A673 (cell line): ENCODE data around the gene SPATA33. TPM values are rescaled to one million over a fixed set of nuclear protein-coding genes. Genes with fewer than 3 reads are reported as not detected.

ENCODE experiments used
- BruUV-seq: library from RNA; stranded (reverse); fragments of 400-500 nt; replicated peaks from 2 replicates; lab custom pipeline; 2021; lab: Mats Ljungman, UMichigan
- CTCF ChIA-PET: fragments of 300-600 bp; sonication (Branson Sonifier 250); formaldehyde crosslinking; loops from one replicate; lab custom pipeline; 2022; ENCODE audit warnings: antibody characterized with exemption; lab: Charles Lee
- POLR2A ChIA-PET: fragments of 300-600 bp; sonication (Branson Sonifier 250); formaldehyde crosslinking; loops from one replicate; lab custom pipeline; 2022; ENCODE audit warnings: antibody characterized with exemption; ENCODE audit not compliant: low non-redundant PET; lab: Charles Lee
- DNase-seq: peaks from one replicate; pipeline ENCODE4 v3.0.0-alpha.2; 2015; ENCODE audit warnings: low spot score
- H3K27ac ChIP-seq: fragments of 200-600 bp; sonication (generic); 2 replicates; pipeline ENCODE4 v1.5.1; 2016; ENCODE audit warnings: mixed run types, low read depth, mild to moderate bottlenecking, mixed read lengths, antibody characterized with exemption, low read length; ENCODE audit not compliant: poor library complexity, severe bottlenecking
- H3K27me3 ChIP-seq: fragments of 200-600 bp; sonication (generic); replicated peaks from 2 replicates; pipeline ENCODE4 v1.6.1; 2017; ENCODE audit warnings: mixed run types, low read depth, mild to moderate bottlenecking, mixed read lengths, antibody characterized with exemption, low read length; ENCODE audit not compliant: insufficient read depth, poor library complexity
- H3K36me3 ChIP-seq: fragments of 200-600 bp; sonication (generic); 2 replicates; pipeline ENCODE4 v1.6.1; 2016; ENCODE audit warnings: mixed run types, mild to moderate bottlenecking, mixed read lengths, antibody characterized with exemption, low read length; ENCODE audit not compliant: insufficient read depth, poor library complexity, severe bottlenecking
- H3K4me1 ChIP-seq: fragments of 200-600 bp; sonication (generic); 2 replicates; pipeline ENCODE4 v1.6.1; 2017; ENCODE audit warnings: mixed run types, mild to moderate bottlenecking, mixed read lengths, antibody characterized with exemption, low read length; ENCODE audit not compliant: insufficient read depth, poor library complexity, severe bottlenecking
- H3K4me3 ChIP-seq: fragments of 200-600 bp; sonication (generic); 2 replicates; pipeline ENCODE4 v1.5.1; 2016; ENCODE audit warnings: low read depth, mixed run types, mild to moderate bottlenecking, mixed read lengths, low read length; ENCODE audit not compliant: poor library complexity, severe bottlenecking
- H3K9me3 ChIP-seq: fragments of 200-600 bp; sonication (generic); 2 replicates; pipeline ENCODE4 v1.6.1; 2016; ENCODE audit warnings: mixed run types, low read depth, mild to moderate bottlenecking, mixed read lengths, antibody characterized with exemption, low read length; ENCODE audit not compliant: poor library complexity, severe bottlenecking
- EZH2 ChIP-seq: fragments of 200-600 bp; sonication (generic); IDR thresholded peaks from 2 replicates; pipeline ENCODE4 v1.6.1; 2017; ENCODE audit warnings: borderline replicate concordance, low read depth, mild to moderate bottlenecking, mixed read lengths, antibody characterized with exemption, low read length; ENCODE audit not compliant: poor library complexity, severe bottlenecking
- intact Hi-C: fragments of 100-400 bp; cut with micrococcal nuclease; formaldehyde crosslinking; loops from one replicate; pipeline ENCODE4 v1.10.0; 2022; ENCODE audit not compliant: unreplicated experiment
- total RNA-seq: library from RNA; stranded (reverse); gene quantifications from 2 replicates; pipeline ENCODE4 v1.2.3, GENCODE V29; 2021
- TF ChIP-seq, protein P1 (sequence below): fragments of 300-800, 200-600 bp; sonication (generic); conservative IDR thresholded peaks from 2 replicates; pipeline ENCODE4 v1.5.1; 2017; ENCODE audit warnings: low read depth, mild to moderate bottlenecking, antibody characterized with exemption, low read length, moderate library complexity, mixed read lengths

SPATA33 gene
- total RNA-seq, 1 experiment from 2014 or later = 46.7 TPM

DNA sequence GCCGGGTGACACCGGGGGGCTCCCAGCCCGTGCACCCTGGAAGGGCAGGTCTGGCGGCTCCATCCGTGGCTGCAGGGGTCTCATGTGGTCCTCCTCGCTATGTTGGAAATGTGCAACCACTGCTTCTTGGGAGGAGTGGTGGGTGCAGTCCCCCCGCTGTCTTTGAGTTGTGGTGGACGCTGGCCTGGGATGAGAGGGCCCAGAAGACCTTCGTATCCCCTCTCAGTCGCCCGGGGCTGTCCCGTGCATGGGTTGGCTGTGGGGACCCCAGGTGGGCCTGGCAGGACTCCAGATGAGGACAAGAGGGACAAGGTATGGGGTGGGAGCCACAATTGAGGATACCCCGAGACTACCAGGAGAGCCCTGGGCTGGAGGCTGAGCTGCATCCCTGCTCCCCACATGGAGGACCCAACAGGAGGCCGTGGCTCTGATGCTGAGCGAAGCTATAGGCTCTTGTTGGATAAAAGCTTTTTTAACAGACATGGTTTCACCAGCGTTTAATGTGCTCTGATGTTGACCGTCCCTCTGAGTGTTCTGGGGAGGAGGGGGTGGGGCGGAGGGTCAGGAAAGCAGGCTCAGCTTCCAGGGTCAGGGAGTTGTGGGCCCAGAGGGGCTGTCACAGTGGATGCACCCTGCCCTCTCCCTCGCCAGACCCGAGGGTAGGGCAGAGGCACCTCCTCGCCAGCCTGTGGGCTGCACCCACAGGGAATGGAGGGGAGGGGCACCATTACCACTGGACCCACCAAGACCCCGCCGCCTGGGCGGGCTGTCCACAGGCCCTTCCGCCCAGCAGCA lies 38.4 kb downstream of the SPATA33 start:
- H3K9me3 ChIP-seq = no peaks in the 10 kb centered on the region
- H3K27me3 ChIP-seq = no peaks in the 10 kb centered on the region
- peaks cover 10% of the 10 kb centered on the region for H3K4me1 ChIP-seq
- TF ChIP-seq, protein P1, sequence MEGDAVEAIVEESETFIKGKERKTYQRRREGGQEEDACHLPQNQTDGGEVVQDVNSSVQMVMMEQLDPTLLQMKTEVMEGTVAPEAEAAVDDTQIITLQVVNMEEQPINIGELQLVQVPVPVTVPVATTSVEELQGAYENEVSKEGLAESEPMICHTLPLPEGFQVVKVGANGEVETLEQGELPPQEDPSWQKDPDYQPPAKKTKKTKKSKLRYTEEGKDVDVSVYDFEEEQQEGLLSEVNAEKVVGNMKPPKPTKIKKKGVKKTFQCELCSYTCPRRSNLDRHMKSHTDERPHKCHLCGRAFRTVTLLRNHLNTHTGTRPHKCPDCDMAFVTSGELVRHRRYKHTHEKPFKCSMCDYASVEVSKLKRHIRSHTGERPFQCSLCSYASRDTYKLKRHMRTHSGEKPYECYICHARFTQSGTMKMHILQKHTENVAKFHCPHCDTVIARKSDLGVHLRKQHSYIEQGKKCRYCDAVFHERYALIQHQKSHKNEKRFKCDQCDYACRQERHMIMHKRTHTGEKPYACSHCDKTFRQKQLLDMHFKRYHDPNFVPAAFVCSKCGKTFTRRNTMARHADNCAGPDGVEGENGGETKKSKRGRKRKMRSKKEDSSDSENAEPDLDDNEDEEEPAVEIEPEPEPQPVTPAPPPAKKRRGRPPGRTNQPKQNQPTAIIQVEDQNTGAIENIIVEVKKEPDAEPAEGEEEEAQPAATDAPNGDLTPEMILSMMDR = no peak
- TF ChIP-seq EZH2 = no peak
- peaks cover 58% of the 10 kb centered on the region for H3K36me3 ChIP-seq
- H3K4me3 ChIP-seq = no peak overlapping the region
- intact Hi-C loops = no loop called here
- POLR2A ChIA-PET = no interaction called here
- H3K27ac ChIP-seq = no peak overlapping the region
- TSS peak; percentile 37 for BruUV-seq
- no peak for DNase-seq
- CTCF ChIA-PET = no interaction called here

DNA sequence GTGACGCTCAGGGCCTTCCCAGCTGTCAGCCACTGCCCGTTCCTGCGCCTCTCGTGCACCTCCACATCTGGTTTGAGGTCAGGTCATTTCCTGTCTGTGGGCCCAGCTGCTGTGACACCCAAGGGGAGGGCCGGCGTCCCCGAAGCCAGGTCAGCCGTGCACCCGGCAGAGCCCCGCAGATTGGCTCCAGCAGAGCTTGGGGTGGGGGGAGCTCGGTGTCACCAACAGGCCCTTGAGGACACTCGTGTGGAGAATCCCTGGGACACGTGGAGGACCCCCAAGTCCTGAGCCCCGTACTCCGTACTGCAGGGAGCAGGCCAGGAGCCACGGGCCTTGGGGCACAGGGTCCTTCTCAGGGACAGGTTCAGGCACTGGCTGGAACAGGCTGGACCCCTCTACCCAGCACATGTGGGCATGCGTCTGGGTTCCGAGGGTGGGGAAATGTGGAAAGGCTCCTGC lies 39.1 kb downstream of the SPATA33 start:
- CTCF ChIA-PET = no interaction called here
- intact Hi-C loops = no loop called here
- TF ChIP-seq EZH2 = no peak
- TF ChIP-seq, protein P1 = no peak
- H3K4me3 ChIP-seq = no peak overlapping the region
- H3K36me3 ChIP-seq = peaks cover 52% of the 10 kb centered on the region
- BruUV-seq = no TSS peak
- peaks cover 10% of the 10 kb centered on the region for H3K4me1 ChIP-seq
- H3K9me3 ChIP-seq = no peaks in the 10 kb centered on the region
- no peaks in the 10 kb centered on the region for H3K27me3 ChIP-seq
- POLR2A ChIA-PET = no interaction called here
- DNase-seq = no peak
- H3K27ac ChIP-seq = no peak overlapping the region

DNA sequence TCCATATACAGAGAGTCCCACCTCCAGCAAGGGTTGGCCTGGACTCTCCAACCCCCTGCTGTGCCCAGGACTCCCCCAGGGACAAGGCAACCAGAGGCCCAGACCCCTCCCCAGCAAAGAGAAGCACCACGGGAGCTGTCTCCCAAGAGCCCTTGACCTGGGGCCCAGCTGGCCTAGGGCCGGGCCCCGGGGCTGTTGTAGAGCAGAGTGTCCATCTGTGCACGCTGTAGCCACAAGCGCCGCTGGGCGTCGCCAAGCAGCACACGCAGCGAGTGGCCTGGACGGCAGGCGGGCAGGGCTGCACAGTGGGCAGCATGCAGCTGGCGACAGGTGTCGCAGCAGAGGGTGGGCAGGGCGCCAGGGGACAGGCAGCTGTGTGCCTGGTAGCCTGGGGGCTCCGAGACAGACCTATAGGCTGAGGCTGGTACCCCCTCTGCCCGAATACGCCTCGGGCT lies 39.6 kb downstream of the SPATA33 start:
- POLR2A ChIA-PET = no interaction called here
- no peaks in the 10 kb centered on the region for H3K27me3 ChIP-seq
- peaks cover 10% of the 10 kb centered on the region for H3K4me1 ChIP-seq
- BruUV-seq = no TSS peak
- no peak overlapping the region for H3K4me3 ChIP-seq
- intact Hi-C loops = no loop called here
- TF ChIP-seq EZH2 = no peak
- TF ChIP-seq, protein P1 = no peak
- no peak for DNase-seq
- H3K27ac ChIP-seq = no peak overlapping the region
- CTCF ChIA-PET = no interaction called here
- H3K9me3 ChIP-seq = no peaks in the 10 kb centered on the region
- H3K36me3 ChIP-seq = peaks cover 47% of the 10 kb centered on the region
